K562 (cell line): ENCODE data around the gene TOR1AIP2. TPM values are rescaled to one million over a fixed set of nuclear protein-coding genes. Genes with fewer than 3 reads are reported as not detected.
A peak's percentile ranks its signal among the peaks of the same experiment; 100 is the strongest.

Experiments used
- ASH1L ChIP-seq: fragments of 450-650 bp; IDR thresholded peaks from 2 replicates; pipeline ENCODE4 v1.6.1; 2018; ENCODE audit warnings: borderline replicate concordance, mild to moderate bottlenecking, low read depth; ENCODE audit not compliant: partially characterized antibody
- CEBPB ChIP-seq: fragments of 450-650 bp; IDR thresholded peaks from 2 replicates; pipeline ENCODE4 v1.6.1; 2016; ENCODE audit warnings: missing genetic modification characterization, missing compliant biosample characterization
- CTCFL ChIP-seq: IDR thresholded peaks from 2 replicates; pipeline ENCODE4 v1.6.1; 2011; ENCODE audit warnings: borderline replicate concordance, low read depth, mild to moderate bottlenecking, moderate library complexity, low read length; ENCODE audit not compliant: insufficient read depth, poor library complexity, severe bottlenecking
- EGR1 ChIP-seq: fragments of 450-650 bp; conservative IDR thresholded peaks from 2 replicates; pipeline ENCODE4 v1.6.1; 2017; ENCODE audit warnings: mild to moderate bottlenecking
- FOXK1 ChIP-seq: sonication (generic); formaldehyde crosslinking; IDR thresholded peaks from 2 replicates; pipeline ENCODE4 v1.8.0; 2022; ENCODE audit warnings: missing genetic modification reagents, mild to moderate bottlenecking, borderline replicate concordance
- GABPB1 ChIP-seq: sonication (generic); formaldehyde crosslinking; IDR thresholded peaks from 2 replicates; pipeline ENCODE4 v1.8.0; 2022; ENCODE audit warnings: mild to moderate bottlenecking, missing genetic modification reagents
- KDM1A ChIP-seq, 2 experiments: fragments of 450-650 bp; IDR thresholded peaks; 2 replicates each; pipeline ENCODE4 v1.6.1; 2016; ENCODE audit warnings: mild to moderate bottlenecking in 2 of 2
- MAFK ChIP-seq: IDR thresholded peaks from 2 replicates; pipeline ENCODE4 v1.6.1; 2011; ENCODE audit warnings: low read length, improper control_type of control experiment
- NCOA6 ChIP-seq: fragments of 450-650 bp; IDR thresholded peaks from 2 replicates; pipeline ENCODE4 v1.6.1; 2017; ENCODE audit warnings: mild to moderate bottlenecking
- RNF219 ChIP-seq: fragments of 250-450 bp; sonication (Bioruptor Pico); IDR thresholded peaks from 2 replicates; pipeline ENCODE4 v1.5.0; 2022; ENCODE audit warnings: mild to moderate bottlenecking
- SIN3B ChIP-seq: fragments of 450-650 bp; IDR thresholded peaks from 2 replicates; pipeline ENCODE4 v1.6.1; 2017; ENCODE audit warnings: low read depth, mild to moderate bottlenecking, moderate library complexity
- SMARCC2 ChIP-seq: fragments of 450-650 bp; IDR thresholded peaks from 2 replicates; pipeline ENCODE4 v1.6.1; 2017; ENCODE audit warnings: antibody characterized with exemption, moderate library complexity, mild to moderate bottlenecking, low read depth
- ZBTB17 ChIP-seq: fragments of 450-650 bp; formaldehyde crosslinking; IDR thresholded peaks from 2 replicates; pipeline ENCODE4 v1.4.0; 2020; ENCODE audit warnings: mild to moderate bottlenecking
- ZNF511 ChIP-seq: sonication (generic); formaldehyde crosslinking; IDR thresholded peaks from 2 replicates; pipeline ENCODE4 v1.8.0; 2022; ENCODE audit warnings: mild to moderate bottlenecking, missing genetic modification reagents
- ZNF75A ChIP-seq: fragments of 450-650 bp; formaldehyde crosslinking; IDR thresholded peaks from 2 replicates; pipeline ENCODE4 v1.4.0; 2020; ENCODE audit warnings: mild to moderate bottlenecking
- polyA plus RNA-seq, 8 experiments: library from polyadenylated mRNA; depleted of rRNA in 4 of 8; stranded (reverse) in 5 of 8; unstranded in 3 of 8; fragments of >200 nt; fragmentation: Nextera tagmentation in 2 of 8; fragmentation: Illumina TruSeq in 1 of 8; extraction: Ambion mirVana in 2 of 8; extraction: Trizol in 1 of 8; gene quantifications; 2 replicates each; pipeline versions ENCODE4 v1.2.1 to v1.2.3, GENCODE V29; 2011 to 2014; ENCODE audit warnings: inconsistent platforms in 1 of 8, missing spikeins in 1 of 8
- total RNA-seq, 7 experiments: library from RNA; depleted of rRNA in 6 of 7; stranded (reverse); fragments of >200 nt in 6 of 7; fragmentation: Illumina TruSeq in 2 of 7; extraction: Trizol in 2 of 7; gene quantifications; 2 replicates each; pipeline versions ENCODE4 v1.2.1 to v1.2.3, GENCODE V29; 2011 to 2021; ENCODE audit warnings: low replicate concordance in 1 of 7

Gene TOR1AIP2
- total and polyA plus RNA-seq, 9 of the 15 experiments (the other 6 are each of a cell fraction or from before 2014, with no cell fraction given) = 16.7 to 122 (median 41.4) TPM

GRCh38 chr1:179882253-179883039 is 4.8 kb upstream of the TOR1AIP2 start, which contains the start of gene TOR1AIP1 (continued):
- TF ChIP-seq RNF219 (CRISPR knock-in tag) (no peak), FOXK1 (CRISPR knock-in tag) (peak; percentile 91), EGR1 (peak; percentile 93), CEBPB (tag) (no peak), GABPB1 (CRISPR knock-in tag) (peak; percentile 100), ZNF75A (peak; percentile 64; the same call in 1 of the 2 replicates), ZNF511 (CRISPR knock-in tag) (peak; percentile 96), ASH1L (peak; percentile 83), SMARCC2 (peak; percentile 37; the same call in 1 of the 2 replicates), KDM1A (IDR thresholded peaks at IDR 0.05) (no peak), MAFK (peak; percentile 47; the same call in 1 of the 2 replicates), NCOA6 (no peak), SIN3B (peak; percentile 83), CTCFL (peak; percentile 0), ZBTB17 (CRISPR knock-in tag) (peak; percentile 81)
